Cerebellar cortex (tissue), 1 donor: Measurements from ENCODE around the gene CTBP2.
A peak's percentile ranks its signal among the peaks of the same experiment; 100 is the strongest.

Source experiments
- DNase-seq: peaks from one replicate; pipeline ENCODE4 v3.0.0-alpha.2; 2015; ENCODE audit warnings: low spot score

The CTBP2 gene

GRCh38 chr10:125144693-125145623 lies 15.4 kb downstream of the CTBP2 start:
- DNase-seq: no peak

- DNase-seq: no peak
Observed at GRCh38 chr10:125144206-125144605, 16.2 kb downstream of the CTBP2 start.

DNA sequence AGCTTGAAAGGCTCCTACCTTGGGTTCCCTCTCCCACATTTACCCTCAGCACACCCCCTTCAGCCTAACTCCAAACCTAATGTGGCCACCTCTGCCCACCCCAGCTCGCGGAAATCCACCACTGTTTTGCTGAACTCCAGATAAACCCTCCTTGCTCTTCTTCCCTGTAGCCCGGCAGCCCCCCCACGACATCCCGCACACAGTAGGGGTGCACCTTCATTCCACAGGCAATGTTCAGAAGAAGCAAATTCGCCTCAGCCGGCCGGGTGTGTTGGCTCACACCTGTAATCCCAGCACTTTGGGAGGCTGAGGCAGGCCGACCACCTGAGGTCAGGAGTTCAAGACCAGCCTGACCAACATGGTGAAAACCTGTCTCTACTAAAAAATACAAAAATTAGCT lies 17.4 kb downstream of the CTBP2 start:
- DNase-seq: no peak

- peak; percentile 59 for DNase-seq
Observed at GRCh38 chr10:125141860-125142484, 18.4 kb downstream of the CTBP2 start.

- no peak for DNase-seq
Observed at GRCh38 chr10:125141150-125141859, 19.1 kb downstream of the CTBP2 start.

GRCh38 chr10:125140151-125140550 lies 20.2 kb downstream of the CTBP2 start:
- DNase-seq: no peak

GRCh38 chr10:125137601-125138438 lies 22.5 kb downstream of the CTBP2 start:
- peak; percentile 68 for DNase-seq

DNA sequence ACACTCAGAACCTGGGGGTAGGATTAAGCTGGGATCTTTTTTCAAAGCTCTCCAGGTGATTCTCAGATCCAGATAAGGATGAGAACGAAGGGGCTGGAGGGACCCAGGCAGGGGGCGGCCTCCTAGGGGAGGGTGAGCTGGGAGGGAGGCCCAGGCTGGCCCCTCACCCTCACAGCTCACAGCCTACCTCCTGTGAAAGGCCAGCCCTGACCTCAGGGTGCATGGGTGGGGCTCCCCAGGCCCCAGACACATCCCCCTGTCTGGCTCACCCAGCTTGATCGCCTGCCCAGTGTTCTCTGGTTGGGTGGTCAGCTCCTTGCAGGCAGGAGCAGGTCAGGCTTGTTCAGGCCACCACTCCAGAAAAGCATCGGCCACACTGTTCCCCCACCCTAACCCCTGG lies 24.3 kb downstream of the CTBP2 start:
- no peak for DNase-seq

DNA sequence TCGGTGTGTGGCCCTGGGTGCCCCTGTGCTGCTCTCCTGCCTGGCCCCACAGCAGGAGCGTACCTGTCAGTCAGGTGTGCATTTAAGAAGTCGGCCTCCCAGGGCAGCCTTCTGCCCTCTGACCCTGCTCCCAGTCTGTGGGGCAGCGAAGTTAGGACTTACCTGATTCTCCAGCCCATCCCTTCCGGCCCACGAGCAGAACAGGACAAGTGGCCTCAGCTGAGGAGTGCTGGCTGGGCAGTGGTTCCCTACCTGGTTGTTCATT lies 24.7 kb downstream of the CTBP2 start:
- DNase-seq: no peak

GRCh38 chr10:125134916-125135770 lies 25.2 kb downstream of the CTBP2 start:
- no peak for DNase-seq

DNA sequence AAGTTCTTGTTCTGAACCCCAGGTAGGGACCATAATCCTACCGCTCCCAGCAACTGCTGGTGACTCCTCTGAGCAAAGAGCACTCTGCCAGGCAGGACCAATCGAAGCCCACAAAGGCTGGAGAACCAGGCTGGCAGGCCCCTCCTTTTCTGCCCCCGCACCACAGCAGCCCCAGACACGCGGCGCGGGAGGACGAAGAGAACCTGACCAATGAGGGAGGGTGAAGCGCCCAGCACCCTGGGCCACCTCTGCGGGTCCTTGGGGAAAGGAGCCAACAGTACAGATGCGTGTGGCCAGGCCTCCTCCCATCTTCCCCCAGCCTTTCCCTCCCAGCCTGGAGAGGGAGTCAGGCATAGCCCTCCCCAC lies 25.9 kb downstream of the CTBP2 start:
- no peak for DNase-seq

DNA sequence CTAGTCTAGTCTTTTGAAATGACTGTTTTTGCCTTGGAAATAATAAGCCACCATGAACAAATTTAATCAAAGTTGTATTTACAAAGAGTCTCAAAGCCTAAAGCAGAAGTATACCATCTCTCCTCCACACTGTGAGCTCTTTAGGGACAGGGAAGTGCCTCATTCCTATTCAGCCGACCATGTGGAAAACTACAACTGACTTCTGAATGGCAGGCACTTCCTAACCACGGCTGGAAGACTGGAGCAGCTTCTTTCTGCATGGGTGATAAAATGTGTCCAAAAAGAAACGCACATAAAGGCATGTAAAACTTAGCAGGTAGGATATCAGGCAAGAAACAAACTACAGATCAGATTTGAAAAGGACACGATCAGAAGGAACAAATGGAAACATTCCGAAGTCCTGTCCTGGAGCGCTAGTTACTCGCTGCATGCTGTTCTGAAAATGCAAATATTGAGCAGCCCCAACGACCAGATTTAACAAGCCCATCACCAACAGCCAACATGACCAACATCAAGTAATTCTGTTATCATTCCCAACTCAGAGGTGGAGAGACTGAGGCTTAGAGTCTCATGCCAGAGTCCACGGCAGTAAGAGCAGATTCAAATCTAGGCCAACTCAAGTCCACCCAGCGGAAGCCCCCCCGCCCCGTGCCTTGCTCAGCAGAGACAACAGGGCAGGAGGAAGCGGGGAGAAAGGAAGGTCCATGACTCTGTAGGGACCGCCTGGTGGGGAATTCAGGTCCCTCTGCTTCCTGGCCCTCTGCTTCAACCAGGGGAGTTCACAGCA lies 26.5 kb downstream of the CTBP2 start:
- no peak for DNase-seq

DNA sequence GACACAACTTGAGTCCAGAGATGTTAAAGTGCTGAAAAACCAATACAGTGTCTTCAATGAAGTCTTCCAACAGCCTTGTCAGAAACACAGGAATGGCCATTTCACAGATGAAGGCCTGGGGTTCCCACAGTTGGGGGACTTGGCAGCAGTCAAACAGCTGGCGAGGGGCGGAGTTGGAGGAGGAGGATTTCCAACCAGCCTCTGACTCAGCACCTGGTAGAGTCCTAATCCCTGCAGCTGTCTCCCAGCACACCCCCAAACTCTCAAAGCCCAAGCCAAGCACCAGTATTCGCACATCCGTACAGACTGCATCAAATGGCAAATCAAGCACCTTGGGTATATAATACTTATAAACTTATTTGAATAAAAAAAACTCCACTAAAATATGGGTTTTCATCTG lies 28.0 kb downstream of the CTBP2 start:
- DNase-seq: no peak

DNA sequence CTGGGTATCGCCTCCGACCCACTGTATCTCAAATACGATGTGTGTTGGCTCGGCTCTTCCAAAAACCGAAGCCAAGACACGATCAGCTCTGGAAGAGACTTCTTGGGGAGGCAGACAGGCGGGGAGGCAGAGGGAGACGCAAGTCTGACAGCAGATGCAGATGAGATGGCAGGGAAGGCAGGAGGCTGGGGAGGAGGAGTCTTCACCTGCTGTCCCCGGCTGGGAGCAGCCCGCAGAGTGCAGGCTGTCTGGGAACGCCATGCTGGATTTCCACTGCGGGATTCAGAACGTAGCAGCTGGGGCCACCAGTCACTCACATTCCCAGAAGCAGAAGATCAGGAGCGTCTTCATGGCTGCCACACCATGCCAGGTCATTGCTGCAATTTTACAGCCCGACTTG lies 29.4 kb downstream of the CTBP2 start:
- DNase-seq: no peak

DNA sequence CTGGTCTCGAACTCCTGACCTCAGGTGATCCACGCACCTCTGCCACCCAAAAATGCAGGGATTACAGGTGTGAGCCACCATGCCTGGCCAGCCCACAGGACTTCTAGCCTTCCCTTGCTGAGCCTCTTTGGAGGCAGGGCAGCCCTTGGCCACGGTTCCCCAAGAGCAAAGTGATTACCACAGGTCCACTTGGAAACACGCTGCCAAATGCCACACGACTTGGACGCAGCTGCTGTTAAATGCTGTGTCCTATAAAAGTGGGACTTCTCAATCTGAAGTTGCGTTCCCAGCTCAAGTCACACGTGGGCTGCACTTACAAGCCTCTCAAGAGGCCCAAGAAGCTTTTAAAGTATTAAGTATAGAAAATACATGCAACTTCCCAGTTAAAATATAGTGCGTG lies 30.1 kb downstream of the CTBP2 start:
- no peak for DNase-seq

DNA sequence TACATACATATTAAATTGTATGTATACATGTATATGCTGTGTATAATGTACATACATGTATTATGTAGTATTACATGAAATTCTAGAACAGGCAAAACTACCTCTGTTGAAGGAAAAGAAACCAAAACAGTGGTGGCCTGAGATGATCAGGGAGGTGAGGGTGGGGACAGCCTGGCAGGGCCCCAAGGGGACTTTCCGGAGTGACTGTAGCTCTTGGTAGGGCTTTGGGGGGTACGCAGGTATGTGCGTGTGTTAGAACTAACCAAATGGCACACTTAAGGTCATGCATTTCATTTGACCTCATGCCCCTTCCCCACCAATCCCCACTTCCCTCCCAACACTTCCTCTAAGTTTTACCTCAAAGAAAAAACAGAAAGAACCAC lies 31.3 kb downstream of the CTBP2 start:
- DNase-seq: no peak

DNA sequence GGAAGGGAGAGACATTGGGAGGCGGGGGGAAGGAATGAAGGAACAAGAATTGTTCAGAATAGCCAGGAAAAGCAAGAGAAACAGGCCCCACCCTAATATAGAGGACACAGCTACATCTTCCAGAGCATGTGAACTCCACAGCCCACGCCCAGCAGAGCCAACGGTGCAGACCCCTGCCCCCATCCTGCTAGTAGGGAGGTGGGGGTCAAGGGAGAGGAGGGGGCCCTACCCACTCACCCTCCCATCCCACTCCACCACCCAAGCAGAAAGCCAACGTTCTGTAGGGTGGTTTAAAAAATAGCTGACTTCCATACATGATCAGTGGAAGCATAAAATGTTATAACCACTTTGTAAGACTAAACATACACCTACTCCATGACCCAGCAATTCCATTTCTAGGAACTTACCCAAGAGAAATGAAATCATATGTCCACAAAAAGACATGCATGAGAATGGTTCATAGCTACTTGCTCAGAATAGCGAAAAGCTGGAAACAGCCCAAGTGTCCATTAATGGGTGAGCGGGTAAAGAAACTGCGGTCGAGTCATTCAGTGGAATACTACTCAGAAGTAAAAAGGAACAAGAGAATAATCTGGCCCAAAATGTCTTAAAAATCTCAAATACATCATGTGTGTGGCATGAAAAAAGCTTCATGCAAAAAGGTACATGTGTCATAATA lies 31.8 kb downstream of the CTBP2 start:
- no peak for DNase-seq

DNA sequence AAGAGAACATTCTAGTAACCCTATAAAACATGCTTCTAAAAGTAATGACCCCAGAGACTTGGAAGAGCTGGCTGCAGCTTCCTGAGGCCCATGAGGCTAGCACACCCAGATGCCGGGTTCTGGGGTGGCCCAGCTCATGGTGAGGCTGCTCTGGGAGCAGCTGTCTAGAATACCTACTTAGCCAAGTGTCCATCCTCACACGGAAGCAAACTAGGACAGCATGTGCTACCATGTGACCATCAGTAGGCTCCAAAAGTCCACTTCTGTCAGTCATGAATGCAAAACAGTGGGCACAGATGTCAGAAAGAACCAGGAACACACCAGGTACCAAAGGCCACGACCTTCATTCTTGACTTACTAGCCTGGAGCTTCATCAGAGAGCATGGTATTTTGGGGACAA lies 32.4 kb downstream of the CTBP2 start:
- DNase-seq: no peak

- no peak for DNase-seq
Observed at GRCh38 chr10:125127110-125127509, 33.3 kb downstream of the CTBP2 start.
